Endothelial cell of umbilical vein (primary cell): Measurements from ENCODE around the gene SC5D. TPM values are rescaled to one million over a fixed set of nuclear protein-coding genes. Genes with fewer than 3 reads are reported as not detected.

Source experiments
- BruUV-seq: library from RNA; stranded (reverse); fragments of 400-500 nt; replicated peaks from 2 replicates; lab custom pipeline; 2021; lab: Mats Ljungman, UMichigan
- CTCF ChIA-PET: fragments of 300-600, 350-600 bp; sonication (Branson Sonifier 250); formaldehyde crosslinking; loops from one replicate; lab custom pipeline; 2021; ENCODE audit warnings: antibody characterized with exemption, inconsistent platforms; lab: Charles Lee
- POLR2A ChIA-PET: fragments of 300-600, 350-600 bp; sonication (Branson Sonifier 250); formaldehyde crosslinking; loops from one replicate; lab custom pipeline; 2021; ENCODE audit warnings: antibody characterized with exemption, inconsistent platforms; lab: Charles Lee
- DNase-seq: peaks from one replicate; pipeline ENCODE4 v3.0.0-alpha.2; 2011; ENCODE audit warnings: low read depth, low spot score
- FAIRE-seq: peaks from 2 replicates; lab custom pipeline; 2011; peaks lifted over from hg19 to GRCh38; lab: Jason Lieb, UNC
- H2AFZ ChIP-seq: 2 replicates; pipeline ENCODE4 v1.6.0; 2012; ENCODE audit warnings: low read depth, low read length, control low read depth, inconsistent platforms
- H3K27ac ChIP-seq: 2 replicates; pipeline ENCODE4 v1.5.1; 2011; ENCODE audit warnings: low read depth, mild to moderate bottlenecking, control low read depth, low read length, moderate library complexity; ENCODE audit not compliant: insufficient read depth
- H3K27me3 ChIP-seq, 2 experiments: 2 replicates each; pipeline versions ENCODE4 v1.6.0 to v1.6.1; 2011; ENCODE audit warnings: low read length in 2 of 2, mixed read lengths in 1 of 2; ENCODE audit not compliant: control insufficient read depth in 2 of 2, insufficient read depth in 2 of 2
- H3K36me3 ChIP-seq, 2 experiments: 2 replicates in 1 of 2; 3 replicates in 1 of 2; pipeline ENCODE4 v1.5.1; 2011; ENCODE audit warnings: low read length in 2 of 2, mild to moderate bottlenecking in 1 of 2, moderate library complexity in 1 of 2; ENCODE audit not compliant: control insufficient read depth in 2 of 2, insufficient read depth in 2 of 2; ENCODE audit errors: extremely low read depth in 1 of 2
- H3K4me1 ChIP-seq: 3 replicates; pipeline ENCODE4 v1.5.1; 2011; ENCODE audit warnings: mild to moderate bottlenecking, low read length; ENCODE audit not compliant: control insufficient read depth, insufficient read depth; ENCODE audit errors: extremely low read depth
- H3K4me2 ChIP-seq: 2 replicates; pipeline ENCODE4 v1.6.1; 2011; ENCODE audit warnings: low read length, control low read depth, mixed read lengths; ENCODE audit not compliant: insufficient read depth
- H3K4me3 ChIP-seq, 3 experiments: fragments of 200-600 bp in 1 of 3; sonication (generic), shearing (Covaris generic) in 1 of 3; replicated peaks in 1 of 3; 2 replicates each; pipeline ENCODE4 v1.5.1; 2011 to 2016; ENCODE audit warnings: control low read depth in 3 of 3, low read length in 3 of 3, mild to moderate bottlenecking in 2 of 3, inconsistent platforms in 1 of 3, low read depth in 1 of 3, moderate library complexity in 1 of 3; ENCODE audit not compliant: insufficient read depth in 1 of 3
- H3K79me2 ChIP-seq: 2 replicates; pipeline ENCODE4 v1.6.0; 2012; ENCODE audit warnings: low read length, inconsistent platforms; ENCODE audit not compliant: control insufficient read depth, insufficient read depth
- H3K9ac ChIP-seq: replicated peaks from 2 replicates; pipeline ENCODE3; 2011; ENCODE audit warnings: low read length, control low read depth; ENCODE audit not compliant: insufficient read depth; ENCODE audit errors: extremely low read depth
- H3K9me1 ChIP-seq: replicated peaks from 3 replicates; pipeline ENCODE4 v1.6.0; 2011; ENCODE audit warnings: mild to moderate bottlenecking, low read length; ENCODE audit not compliant: control insufficient read depth, insufficient read depth; ENCODE audit errors: extremely low read depth
- H3K9me3 ChIP-seq: replicated peaks from 2 replicates; pipeline ENCODE4 v1.5.1; 2012; ENCODE audit warnings: low read length, inconsistent platforms; ENCODE audit not compliant: control insufficient read depth, insufficient read depth
- H4K20me1 ChIP-seq: replicated peaks from 2 replicates; pipeline ENCODE3; 2011; ENCODE audit warnings: mild to moderate bottlenecking, low read length; ENCODE audit not compliant: control insufficient read depth, insufficient read depth; ENCODE audit errors: extremely low read depth
- FOS ChIP-seq: IDR thresholded peaks from 2 replicates; pipeline ENCODE4 v1.6.1; 2011; ENCODE audit warnings: mild to moderate bottlenecking, low read length, moderate library complexity, borderline replicate concordance; ENCODE audit not compliant: insufficient read depth
- JUN ChIP-seq: IDR thresholded peaks from 2 replicates; pipeline ENCODE4 v1.6.1; 2011; ENCODE audit warnings: borderline replicate concordance, low read depth; ENCODE audit not compliant: insufficient read length, insufficient read depth
- MYC ChIP-seq: IDR thresholded peaks from one replicate; pipeline ENCODE4 v1.6.1; 2011; ENCODE audit warnings: mild to moderate bottlenecking, low read depth, low read length
- POLR2A ChIP-seq: IDR thresholded peaks from 2 replicates; pipeline ENCODE4 v1.6.1; 2012; ENCODE audit warnings: low read depth, mild to moderate bottlenecking, control low read depth, low read length
- dilution Hi-C: fragments of 300-500 bp; cut with MboI; formaldehyde crosslinking; loops from one replicate; pipeline ENCODE4 v1.15.0; 2019; ENCODE audit warnings: low sequenced_read_pairs; ENCODE audit not compliant: extremely low pct_ligation_motif_present
- intact Hi-C: fragments of 100-400 bp; cut with micrococcal nuclease; formaldehyde crosslinking; loops from one replicate; pipeline ENCODE4 v1.10.0; 2022
- polyA plus RNA-seq, 4 experiments: library from polyadenylated mRNA; depleted of rRNA in 3 of 4; stranded (reverse) in 3 of 4; unstranded in 1 of 4; fragments of >200 nt; gene quantifications; 2 replicates each; pipeline versions ENCODE4 v1.2.1 to v1.2.3, GENCODE V29; 2011 to 2012; ENCODE audit warnings: missing spikeins in 1 of 4
- total RNA-seq: library from RNA; stranded (reverse); gene quantifications from 2 replicates; pipeline ENCODE4 v1.2.3, GENCODE V29; 2021
- TF ChIP-seq, protein P1 (sequence below), 2 donors: IDR thresholded peaks; 1 replicate in 1 of 2; 2 replicates in 1 of 2; pipeline ENCODE4 v1.5.1; 2011; ENCODE audit warnings: low read length in 2 of 2, mild to moderate bottlenecking in 2 of 2, moderate library complexity in 2 of 2, control low read depth in 1 of 2, inconsistent platforms in 1 of 2, low read depth in 1 of 2; ENCODE audit not compliant: insufficient read depth in 1 of 2; ENCODE audit errors: extremely low read depth in 1 of 2

The SC5D gene
- total and polyA plus RNA-seq, 2 donors (not counting 3 experiments of a cell fraction or from before 2014, with no cell fraction given): 37.1 to 40.0 TPM

DNA sequence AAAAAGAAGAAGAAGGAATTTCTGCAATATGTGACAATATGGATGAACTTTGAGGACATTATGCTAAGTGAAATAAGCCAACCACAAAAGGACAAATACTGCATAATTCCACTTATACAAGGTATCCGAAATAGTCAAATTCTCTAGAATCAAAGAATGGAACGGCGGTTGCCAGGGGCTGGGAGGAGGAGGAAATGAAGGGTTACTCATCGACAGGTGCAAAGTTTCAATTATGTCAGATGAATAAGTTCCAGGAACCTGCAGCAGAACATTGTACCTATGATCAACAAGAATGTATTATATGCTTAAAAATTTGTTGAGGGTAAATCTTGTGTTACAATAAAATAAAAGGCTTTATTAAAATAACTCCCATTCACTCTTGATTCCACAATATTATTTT, 49.0 kb downstream of the SC5D start:
- Histone ChIP-seq H3K27ac (no peak overlapping the region), H3K9me1 (no peaks in the 10 kb centered on the region), H3K4me1 (no peaks in the 10 kb centered on the region), H3K79me2 (no peaks in the 10 kb centered on the region), H3K27me3 (no peaks in the 10 kb centered on the region), H3K4me2 (no peak overlapping the region), H3K9me3 (no peaks in the 10 kb centered on the region), H3K4me3 (no peak overlapping the region), H3K9ac (no peak overlapping the region), H4K20me1 (no peaks in the 10 kb centered on the region), H3K36me3 (no peaks in the 10 kb centered on the region), H2AFZ (no peak overlapping the region)
- DNase-seq (no peak), FAIRE-seq (no peak)
- ChIA-PET POLR2A (no interaction called here), CTCF (no interaction called here)
- TF ChIP-seq POLR2A (no peak), MYC (no peak), FOS (no peak), JUN (no peak)
- intact Hi-C loops: no loop called here
- BruUV-seq: no TSS peak
- dilution Hi-C loops: no loop called here

DNA sequence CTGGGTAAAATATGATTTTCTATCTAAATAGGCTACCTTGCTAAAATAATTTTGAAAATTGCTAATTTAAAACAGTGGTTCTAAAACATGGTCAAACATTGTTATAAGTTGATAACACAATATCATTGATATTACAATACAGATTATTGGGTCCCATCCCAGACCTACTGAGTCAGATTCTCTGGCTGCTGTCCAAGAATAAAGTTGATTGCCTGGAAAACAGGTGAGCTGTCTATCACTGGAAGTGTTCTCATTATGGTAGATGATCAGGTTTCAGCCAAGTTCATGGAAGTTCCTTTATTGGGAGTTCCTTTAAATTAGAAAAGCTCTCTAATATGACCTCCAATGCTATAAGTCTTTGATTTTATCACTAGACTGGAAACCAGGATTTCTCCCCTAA, 52.3 kb downstream of the SC5D start:
- H3K9me3 ChIP-seq: no peaks in the 10 kb centered on the region
- no peaks in the 10 kb centered on the region for H3K4me1 ChIP-seq
- H3K9me1 ChIP-seq: no peaks in the 10 kb centered on the region
- no peak overlapping the region for H3K4me3 ChIP-seq
- H4K20me1 ChIP-seq: no peaks in the 10 kb centered on the region
- no peak for DNase-seq
- no TSS peak for BruUV-seq
- no peak overlapping the region for H3K9ac ChIP-seq
- CTCF ChIA-PET: interaction anchor here (0.9 to 1.1 kb wide), 3 partner anchors 8 to 17 kb away, joined by 3 read pairs; no protein-coding TSS in a partner anchor
- H3K27ac ChIP-seq: no peak overlapping the region
- no peaks in the 10 kb centered on the region for H3K27me3 ChIP-seq
- FAIRE-seq: no peak
- dilution Hi-C loops (no loop called here), intact Hi-C loops (no loop called here)
- no peaks in the 10 kb centered on the region for H3K36me3 ChIP-seq
- no peaks in the 10 kb centered on the region for H3K79me2 ChIP-seq
- H2AFZ ChIP-seq: no peak overlapping the region
- POLR2A ChIA-PET: no interaction called here
- TF ChIP-seq POLR2A: no peak
- TF ChIP-seq, protein P1, sequence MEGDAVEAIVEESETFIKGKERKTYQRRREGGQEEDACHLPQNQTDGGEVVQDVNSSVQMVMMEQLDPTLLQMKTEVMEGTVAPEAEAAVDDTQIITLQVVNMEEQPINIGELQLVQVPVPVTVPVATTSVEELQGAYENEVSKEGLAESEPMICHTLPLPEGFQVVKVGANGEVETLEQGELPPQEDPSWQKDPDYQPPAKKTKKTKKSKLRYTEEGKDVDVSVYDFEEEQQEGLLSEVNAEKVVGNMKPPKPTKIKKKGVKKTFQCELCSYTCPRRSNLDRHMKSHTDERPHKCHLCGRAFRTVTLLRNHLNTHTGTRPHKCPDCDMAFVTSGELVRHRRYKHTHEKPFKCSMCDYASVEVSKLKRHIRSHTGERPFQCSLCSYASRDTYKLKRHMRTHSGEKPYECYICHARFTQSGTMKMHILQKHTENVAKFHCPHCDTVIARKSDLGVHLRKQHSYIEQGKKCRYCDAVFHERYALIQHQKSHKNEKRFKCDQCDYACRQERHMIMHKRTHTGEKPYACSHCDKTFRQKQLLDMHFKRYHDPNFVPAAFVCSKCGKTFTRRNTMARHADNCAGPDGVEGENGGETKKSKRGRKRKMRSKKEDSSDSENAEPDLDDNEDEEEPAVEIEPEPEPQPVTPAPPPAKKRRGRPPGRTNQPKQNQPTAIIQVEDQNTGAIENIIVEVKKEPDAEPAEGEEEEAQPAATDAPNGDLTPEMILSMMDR (IDR thresholded peaks at IDR 0.05; ENCODE audit: extremely low read depth in 1 of 2, insufficient read depth in 1 of 2, low read depth in 1 of 2, low read length in 2 of 2): no peak
- no peak overlapping the region for H3K4me2 ChIP-seq
